Hippocampal formation (tissue), 2 donors: ENCODE results near the gene MFAP4.
"Not testable (repeated sequence)": the region's sequence is repeated elsewhere in the genome, so short reads cannot be mapped to it uniquely, and the experiment has no call there.

ENCODE experiments used
- DNase-seq, 2 donors: peaks; one replicate each; lab custom pipeline; 2025; lab: John Stamatoyannopoulos, UW

Gene MFAP4

DNA sequence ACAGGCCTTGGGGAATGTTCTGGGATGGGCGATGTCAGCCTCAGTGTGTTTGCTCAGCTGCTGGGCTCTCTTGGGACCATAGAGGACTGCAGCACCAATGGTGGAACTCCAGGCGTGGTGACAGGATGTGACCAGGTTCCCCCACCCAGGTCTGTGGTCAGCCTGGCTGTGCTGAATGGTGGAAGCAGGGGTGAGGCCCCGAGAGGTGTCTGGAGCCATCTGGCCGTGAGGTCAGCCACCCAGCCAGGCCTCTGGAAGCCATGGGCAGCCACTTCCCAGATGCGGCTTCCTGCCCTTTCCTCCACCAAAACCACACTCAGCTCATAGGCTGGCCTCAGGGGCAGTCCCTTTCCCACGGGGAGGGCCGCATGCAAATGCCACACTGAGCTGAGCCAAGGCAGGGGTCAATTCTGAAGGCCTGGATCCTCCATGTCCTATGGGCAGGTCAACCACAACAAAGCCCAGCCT lies 16.5 kb downstream of the MFAP4 start:
- DNase-seq: no peak

DNA sequence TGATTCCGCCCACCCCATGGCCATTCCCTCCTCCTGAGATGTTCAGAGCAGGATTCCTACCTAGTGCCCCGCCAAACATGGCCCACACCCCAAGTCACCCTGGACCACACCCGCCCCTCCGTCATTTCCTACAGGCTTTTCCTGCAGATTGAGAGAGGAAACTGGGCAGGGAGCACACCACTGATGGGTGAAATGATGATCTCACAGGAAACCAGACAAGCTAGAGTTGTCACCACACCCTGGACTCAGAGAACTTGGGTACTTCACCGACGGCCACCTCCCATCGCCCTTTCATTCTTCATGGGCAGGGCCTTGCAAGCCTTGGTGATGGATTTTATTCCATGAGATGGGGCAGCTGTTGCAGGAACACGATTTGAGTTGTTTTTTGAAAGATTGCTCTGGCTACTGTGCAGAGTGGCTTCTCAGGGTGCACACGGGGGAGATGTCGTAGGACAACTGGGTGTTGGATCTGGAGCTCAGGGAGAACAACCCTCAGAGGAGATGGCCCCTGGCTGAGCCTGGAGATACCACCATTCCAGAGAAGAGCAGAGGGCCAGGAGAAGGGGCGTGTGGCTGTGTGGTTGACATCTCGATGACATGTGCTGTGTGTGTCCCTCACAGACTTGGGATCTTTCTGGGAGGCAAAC lies 17.0 kb downstream of the MFAP4 start:
- no peak for DNase-seq

DNA sequence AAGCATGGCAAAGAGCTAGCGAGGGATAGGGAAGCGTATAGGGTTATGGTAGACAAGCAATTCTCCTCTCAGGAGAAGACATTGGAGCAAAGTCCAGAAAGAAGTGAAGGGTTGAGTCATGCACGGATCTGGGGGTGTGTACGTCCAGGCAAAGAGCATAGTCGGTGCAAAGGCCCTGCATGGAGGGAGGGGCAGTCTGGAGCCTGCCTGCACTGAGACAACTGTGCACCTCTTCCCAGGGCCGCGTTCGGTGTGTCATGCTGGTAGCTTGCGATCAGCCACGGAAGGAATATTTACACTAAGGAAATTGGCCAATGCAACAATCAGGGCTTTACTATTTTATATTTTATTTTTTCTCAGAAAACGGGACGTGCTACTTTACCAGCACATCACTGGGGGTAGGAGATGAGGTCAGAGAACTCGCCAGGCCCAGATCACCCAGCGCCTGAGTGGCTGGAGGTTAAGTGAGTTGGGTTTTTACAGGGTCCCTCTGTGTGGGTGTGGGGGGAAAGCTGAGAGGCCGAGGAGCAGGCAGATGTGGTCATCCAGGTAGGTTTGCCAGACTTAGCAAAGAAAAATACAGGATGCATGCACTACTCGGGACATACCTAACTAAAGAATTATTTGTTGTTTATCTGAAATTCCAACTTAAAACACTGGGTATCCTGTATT lies 17.7 kb downstream of the MFAP4 start:
- no peak for DNase-seq

DNA sequence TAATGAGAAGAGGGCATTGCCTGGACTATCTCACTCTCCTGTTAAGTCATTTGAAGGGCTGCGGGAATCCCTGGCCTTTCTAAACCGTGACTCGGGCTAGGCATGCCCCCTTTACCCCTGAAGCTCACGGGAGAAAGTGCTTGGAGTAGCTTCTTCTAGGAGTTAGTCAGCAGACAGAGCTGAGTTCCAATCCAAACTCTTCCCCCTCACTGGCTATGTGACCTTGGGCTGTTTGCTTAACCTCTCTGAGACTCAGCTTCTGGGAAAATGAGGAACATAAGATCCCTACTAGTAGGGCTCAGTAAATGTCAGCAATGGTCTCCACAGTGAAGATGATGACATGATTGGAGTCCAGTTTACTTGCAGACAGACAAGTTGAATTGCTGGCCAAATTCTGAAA lies 18.8 kb downstream of the MFAP4 start:
- no peak for DNase-seq

DNA sequence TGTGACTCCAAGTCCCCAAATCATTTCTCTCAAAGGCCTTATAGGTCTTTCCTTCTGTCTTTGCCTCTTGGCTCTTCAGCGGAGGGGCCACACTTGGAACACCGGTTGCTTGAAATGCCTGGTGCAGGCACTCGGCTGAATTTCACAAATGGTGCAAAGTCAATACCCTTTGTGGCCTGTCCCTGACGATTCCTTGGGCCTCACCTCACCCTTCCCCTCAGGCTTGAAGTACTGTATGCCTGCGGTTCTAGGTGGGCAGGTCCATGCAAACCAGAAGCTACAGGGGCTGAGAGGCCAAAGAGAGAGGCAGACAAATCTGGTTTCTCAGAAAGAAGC lies 20.4 kb downstream of the MFAP4 start:
- DNase-seq: no peak

DNA sequence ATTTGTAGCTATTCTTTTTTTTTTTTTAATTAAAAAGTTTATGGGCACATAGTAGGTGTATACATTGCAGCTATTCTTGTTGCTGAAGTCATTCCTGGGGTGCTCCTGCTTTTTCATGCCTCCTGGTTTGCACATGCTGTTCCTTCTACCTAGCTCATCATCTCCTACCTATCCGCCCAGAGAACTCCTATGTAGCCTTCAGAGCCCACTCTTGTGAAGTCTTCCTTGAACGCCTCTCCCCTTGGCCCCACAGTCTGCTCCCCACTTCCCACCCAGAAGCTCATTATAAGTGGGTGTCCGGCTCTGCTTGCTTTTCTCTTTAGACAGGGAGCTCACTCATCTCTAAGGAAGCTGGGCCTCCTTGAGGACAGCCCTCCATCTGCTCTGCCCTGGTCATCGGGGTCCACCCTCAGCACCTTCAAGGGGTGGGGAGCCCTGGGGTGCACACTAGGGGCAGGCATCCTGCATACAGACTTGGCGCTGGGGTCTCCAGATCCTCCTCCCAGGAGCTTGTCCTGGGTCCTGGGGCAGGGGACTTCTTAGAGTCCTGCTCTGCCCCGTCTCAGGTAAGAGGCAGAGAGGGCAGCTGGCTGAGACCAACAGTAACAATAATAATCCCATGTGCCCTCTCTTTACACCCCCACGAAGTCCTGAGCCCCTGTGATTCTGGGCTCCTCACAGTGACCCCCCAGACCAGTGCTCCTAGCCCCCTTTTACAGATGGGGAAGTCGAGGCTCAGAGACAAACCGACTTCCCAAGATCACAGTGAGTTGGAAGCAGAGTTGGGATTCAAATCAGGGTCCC lies 21.0 kb downstream of the MFAP4 start:
- no peak for DNase-seq

DNA sequence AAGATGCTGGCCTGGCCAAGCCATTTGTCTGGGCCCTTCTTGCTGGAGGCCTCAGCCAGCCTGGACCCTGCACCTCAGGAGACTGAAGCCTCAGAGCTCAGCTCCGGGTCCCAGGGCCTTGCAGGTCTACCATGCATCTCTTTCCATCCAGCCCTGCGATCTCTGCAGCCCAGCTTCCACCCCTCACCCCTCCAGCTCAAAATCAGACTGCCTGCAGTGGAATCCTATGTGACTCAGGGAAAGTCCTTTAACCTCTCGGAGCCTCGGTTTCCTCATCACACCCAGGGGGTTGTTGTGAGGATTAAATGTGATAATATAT lies 21.5 kb downstream of the MFAP4 start:
- DNase-seq: no peak

DNA sequence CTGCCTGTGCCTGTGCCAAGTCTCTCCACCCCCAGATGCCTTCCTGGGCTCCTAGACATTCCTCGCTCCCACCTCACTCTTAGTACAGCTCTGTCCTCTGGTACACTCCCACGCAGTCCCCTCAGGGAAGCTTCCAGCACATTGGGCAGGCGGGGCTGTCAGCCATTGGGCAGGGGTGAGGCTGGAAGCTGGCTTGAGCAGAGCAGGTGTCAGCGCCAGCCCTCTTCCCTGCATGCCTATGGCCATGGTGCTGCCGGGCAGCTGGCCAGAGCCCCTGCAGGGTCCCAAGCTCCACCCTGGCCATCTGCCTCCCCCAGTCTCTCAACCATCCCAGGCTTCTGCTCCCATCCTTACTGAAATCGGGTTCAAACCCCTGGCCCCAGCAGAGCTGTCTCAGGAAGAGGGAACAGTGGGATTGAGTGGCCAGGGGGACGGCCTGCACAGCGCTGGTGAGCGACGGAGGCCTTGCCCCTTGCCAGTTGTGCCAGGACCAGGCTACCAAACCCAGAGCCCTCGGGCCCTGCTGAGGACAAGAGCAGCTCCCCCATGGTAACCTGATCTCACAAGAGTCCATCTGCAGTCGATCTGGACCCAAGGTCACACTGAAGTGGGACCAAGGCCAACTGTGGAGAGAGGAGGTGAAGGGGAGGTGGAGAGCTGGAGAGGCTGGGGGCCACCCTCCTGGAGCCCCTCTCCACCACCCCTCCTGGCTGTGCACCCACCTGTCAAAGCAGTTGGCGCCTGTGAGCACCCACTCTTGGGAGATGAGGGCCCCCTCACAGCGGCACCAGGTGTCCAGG lies 22.1 kb downstream of the MFAP4 start:
- no peak for DNase-seq

DNA sequence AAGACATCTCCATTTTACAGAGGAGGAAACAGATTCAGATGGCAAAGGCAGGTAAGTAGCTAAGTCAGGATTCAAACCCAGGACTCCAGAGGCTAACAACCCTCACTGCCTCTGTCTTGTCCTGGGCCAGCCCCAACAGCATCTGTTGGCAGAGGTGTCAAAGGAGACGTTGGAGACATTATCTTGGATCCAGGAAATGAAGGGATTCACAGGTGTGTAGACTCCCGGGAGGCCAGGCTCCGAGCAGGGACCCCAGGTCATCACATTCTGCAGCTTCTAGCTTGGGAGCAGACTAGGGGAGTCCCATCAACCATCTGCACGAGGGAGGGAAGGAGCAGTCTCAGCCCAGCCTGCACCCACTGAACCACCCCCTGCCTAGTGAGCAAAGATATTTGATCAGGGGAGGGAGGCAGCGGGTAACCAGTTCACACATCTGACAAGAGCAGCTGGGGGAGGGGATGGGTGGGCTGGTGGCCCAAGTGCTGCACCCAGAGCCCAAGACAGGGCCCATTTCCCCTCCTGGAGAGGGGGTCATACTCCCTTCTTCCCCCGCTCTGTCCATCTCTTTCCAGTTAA lies 23.4 kb downstream of the MFAP4 start:
- DNase-seq: no peak

DNA sequence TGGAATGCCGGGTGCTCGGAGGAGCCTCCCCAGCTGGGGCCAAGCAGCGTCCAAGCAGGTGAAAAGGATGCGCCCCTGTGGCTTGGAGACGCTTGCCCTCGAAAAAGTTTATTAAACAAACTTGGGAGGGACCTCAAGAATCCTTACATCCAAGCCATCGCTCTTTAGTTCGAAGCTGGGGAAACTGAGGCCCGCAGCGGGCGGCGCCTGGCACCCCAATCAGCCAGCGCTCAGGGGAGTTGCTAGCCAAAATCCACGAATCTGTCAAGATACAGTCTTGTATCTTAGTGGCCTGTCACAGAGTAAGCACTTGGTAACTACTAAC lies 23.9 kb downstream of the MFAP4 start:
- DNase-seq: no peak

DNA sequence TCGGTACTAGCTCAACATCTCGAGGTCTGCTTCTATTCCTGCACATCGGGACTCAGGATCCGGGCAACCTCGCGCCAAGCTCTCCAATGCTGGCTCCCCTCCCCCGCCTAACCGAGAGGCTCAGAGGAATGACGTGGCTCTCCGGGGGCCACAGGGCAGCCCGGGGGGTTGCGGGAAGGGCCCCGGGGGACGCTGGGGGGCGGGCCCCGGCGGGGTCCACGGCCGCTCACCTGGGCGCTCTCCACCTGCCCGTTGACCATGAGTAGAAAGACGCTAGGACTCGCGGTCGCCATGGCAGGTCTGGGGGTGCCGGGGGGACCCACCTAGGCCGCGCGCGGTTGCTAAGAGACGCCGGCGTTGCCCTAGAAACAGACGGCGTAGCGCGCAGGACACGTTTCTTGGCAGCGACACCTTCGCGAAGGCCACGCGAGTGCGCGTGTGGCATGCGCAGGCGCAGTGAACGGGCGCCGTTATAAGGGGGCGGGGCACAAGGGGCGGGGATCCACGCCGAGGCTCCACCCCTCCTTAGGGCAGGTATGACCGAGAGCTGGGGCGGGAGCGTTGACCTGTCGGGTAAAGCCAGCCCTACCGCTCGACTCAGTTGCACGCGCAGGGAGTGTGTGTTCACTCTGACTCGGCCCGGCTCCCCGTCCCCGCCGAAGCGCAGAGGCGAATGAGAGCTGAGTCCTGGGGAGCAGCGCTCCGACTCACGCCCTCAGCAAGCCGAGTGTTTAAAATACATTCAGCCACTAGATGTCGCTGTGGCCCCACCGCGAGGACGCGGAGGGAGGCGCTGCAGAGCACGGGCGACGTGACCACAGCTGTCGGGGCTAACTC lies 24.5 kb downstream of the MFAP4 start, which contains the start of gene B9D1:
B9D1 (minus strand) TSS at position 447 of the 837 bp plus-strand sequence; CDS start at position 293, 154 bp downstream.
- DNase-seq: peak; percentile 87 to 96

DNA sequence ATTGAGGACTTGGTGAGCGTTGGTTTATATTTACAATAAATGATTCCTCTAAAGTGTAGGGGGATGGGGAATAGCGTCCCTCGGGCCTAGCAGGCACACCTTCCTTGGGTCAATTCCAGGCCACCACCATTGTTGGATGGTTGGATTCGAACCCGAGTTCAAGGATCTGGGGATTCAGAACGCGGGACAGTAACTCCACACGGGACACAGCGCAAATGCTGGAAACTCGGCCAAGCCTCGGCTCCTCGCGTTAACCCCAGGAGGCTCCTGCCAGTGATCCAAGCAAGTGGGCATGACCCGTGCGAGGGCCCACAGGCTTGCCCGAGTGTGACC lies 25.1 kb downstream of the MFAP4 start:
- no peak for DNase-seq

DNA sequence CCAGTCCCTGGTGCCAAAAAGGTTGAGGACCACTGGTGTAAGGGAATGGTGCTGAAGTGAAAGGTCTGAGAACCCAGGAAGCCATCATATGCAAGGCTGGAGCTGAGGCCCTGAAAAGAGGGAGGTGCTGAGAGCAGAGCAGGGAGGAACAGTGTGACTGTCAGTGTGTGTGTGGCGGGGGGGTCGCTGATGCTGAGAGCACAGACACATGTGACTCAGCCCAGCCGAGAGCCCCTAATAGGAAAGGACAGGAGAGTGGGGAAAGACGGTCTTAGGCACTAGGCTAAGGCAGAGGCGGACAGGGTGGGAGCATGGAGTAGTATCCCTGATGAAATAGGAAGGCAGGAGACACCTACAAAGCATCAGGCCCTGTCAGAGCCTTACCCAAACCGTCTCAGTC lies 25.7 kb downstream of the MFAP4 start:
- DNase-seq: no peak

DNA sequence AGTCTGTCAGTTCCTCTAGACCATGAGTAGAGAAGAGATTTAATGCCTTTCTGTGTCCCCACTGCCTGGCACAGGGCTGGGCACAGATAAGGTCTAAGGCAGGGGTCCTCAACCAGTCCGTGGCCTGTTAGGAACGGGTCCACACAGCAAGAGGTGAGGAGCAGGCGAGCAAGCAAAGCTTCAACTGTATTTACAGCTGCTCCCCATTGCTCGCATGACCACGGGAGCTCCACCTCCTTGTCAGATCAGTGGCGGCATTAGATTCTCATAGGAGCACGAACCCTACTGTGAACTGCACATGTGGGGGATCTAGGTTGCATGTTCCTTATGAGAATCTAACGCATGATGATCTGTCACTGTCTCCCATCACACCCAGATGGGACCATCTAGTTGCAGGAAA lies 26.2 kb downstream of the MFAP4 start:
- DNase-seq: no peak

DNA sequence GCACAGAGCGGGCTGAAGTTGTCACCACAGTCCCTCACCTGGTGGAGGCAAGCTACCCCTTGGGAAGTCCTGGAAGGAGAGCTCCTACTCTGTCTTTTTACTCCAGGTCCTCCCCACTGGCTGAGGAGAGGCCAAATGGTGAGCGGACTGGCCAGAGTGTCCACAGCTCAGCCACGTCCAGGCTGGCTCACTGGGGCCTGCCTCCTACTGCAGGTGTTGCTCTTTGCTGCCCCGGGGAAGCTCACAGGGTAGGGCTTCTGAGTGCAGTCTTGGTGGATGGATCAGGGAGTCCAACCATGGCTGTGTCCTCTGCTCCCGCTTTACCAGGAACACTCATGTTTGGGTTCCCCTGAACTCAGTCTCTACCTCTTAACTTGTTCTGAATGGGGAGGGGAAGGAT lies 27.1 kb downstream of the MFAP4 start:
- DNase-seq: no peak

DNA sequence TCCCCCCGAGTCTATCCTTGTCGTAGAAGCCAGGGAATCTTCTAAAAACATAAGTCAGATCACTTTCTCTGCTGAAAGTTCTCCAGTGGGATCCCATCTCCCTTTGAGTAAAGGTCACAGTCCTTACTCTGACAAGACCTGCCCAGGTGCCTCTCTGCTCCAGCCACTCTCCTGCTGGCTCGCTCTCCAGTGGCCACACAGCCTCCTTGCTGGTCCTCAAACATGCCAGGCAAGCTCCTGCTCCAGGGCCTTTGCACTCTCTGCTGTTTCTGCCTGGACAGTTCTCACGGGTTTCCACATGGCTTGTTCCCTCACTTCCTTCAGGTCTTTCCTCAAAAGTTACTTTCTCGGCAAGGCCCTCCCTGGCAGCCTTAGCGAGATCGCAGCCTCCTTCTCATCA lies 27.8 kb downstream of the MFAP4 start:
- DNase-seq: no peak

DNA sequence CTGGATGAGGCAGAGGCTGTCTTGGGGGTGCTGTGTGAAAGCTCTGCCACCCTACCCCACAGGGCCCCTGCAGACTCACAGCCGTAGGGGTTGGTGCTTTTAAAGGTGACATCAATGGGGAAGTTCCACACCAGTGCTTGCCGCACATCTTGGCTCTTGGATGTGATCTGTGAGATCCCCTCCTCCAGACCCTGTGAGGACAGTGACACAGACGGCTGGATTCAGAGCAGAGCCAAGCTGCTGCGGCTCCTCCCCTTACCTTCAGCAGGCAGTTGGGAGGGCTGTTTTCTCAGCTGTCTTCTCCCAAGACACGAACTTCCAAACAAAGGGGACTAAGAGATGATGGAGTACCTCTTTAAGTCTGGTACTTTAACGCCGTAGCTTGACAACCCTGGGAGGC lies 29.2 kb downstream of the MFAP4 start:
- no peak for DNase-seq

DNA sequence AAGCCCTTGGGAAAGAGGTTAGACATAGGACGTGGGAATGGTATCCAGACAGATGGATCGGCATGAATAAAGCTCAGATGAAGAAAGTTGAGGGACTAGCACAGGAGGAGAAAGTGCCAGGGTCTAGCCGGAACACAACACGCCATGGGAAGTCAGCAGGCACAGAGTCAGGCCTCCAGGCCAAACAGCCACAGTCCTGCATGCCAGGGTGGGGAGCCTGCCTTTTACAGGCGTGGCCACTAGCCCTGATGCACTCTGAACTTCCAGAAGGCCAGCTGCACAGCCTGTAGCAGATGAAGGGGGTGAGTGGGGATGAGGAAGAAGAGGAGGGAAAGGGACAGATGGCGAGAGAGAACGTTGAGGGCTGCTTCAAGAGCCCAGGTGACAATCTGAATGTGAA lies 29.6 kb downstream of the MFAP4 start:
- DNase-seq: no peak

DNA sequence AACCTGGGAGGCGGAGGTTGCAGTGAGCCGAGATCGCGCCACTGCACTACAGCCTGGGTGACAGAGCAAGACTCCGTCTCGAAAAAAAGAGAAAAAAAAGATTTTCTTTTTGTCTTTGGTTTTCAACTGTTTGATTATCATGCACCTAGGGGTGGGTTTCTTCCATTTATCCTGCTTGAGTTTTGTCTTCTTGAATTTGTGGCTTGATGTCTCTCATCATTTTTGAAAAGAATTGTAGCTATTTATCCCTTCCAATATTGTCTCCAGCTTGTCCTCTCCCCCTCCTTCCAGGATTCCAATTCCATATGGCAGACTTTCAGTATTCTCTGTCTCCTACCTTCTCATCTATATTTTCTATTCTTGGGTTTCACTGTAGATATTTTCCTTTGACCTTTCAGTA lies 32.2 kb downstream of the MFAP4 start:
- DNase-seq: no peak

DNA sequence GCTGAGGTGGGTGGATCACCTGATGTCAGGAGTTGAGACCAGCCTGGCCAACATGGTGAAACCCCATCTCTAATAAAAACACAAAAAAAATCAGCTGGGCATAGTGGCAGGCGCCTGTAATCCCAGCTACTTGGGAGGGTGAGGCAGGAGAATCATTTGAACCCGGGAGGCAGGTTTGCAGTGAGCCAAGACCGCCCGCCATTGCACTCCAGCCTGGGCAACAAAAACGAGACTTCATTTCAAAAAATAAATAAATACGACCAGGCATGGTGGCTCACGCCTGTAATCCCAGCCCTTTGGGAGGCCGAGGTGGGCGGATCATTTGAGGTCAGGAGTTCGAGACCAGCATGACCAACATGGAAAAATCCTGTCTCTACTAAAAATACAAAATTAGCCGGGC lies 33.6 kb downstream of the MFAP4 start:
- DNase-seq: not testable (repeated sequence)

DNA sequence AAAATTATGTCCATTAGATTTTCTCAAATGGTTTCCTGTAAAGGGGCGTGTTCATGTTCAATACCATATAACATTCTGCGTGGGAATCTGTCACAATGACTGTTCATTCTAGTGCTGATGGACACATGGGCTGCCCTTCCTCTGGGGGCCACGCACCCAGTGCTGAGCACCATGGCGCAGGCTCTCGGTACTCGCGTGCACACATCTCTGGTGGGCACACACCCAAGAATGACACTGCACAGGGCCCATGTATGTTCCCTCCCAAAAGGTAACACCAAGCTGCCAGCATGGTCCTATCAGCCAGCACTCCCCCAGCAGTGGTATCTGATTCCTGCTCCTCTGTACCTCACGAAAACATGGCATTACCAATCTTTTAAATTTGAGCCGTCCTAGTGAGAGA lies 38.2 kb downstream of the MFAP4 start:
- no peak for DNase-seq
